Stimulated activated CD8-positive, alpha-beta memory T cell treated with anti-CD3 and anti-CD28 coated beads, Interleukin-4, amount 100 ng/mL, for 24 hours (primary cell): ENCODE data around the gene FBXL14.

ENCODE experiments used
- DNase-seq: peaks from one replicate; pipeline ENCODE4 v3.0.0-alpha.2; 2020; ENCODE audit warnings: low read depth

The FBXL14 gene

DNA sequence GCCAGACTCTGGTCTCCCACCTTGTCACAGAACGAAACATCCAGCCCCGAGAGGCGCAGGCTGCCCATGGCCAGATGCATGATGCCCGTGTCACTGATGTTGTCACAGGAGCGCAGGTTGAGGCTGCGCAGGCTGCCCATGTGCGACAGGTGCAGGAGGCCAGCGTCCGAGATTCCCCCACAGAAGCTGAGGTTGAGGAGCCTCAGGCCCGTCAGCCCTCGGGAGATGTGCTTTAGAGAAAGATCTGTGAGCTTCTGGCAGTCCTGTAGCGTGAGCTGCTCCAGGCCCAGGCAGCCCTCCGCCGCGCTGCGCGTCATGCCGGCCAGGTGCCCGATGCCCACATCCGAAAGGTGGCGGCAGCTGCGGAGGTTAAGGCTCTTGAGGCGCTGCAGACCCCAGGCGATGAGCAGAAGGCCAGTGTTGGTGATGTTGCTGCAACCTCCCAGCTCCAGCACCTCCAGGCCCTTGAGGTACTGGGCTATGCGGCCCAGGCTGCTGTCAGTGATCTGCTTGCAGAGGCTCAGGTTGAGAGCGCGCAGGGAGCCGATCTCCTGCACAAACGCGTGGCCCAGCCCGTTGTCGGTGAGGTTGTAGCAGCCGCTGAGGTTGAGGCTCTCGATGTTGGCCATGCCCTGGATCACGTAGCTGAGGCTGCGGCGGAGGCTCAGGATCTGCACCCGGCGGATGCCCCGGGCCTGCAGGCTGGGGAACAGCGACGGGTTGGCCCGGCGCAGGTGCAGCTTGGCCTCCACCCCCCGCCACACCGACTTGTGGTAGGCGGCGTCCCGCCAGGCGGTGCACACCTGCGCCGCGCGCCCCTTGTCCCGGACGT lies 991 bp downstream of the FBXL14 start:
- DNase-seq, result no peak

DNA sequence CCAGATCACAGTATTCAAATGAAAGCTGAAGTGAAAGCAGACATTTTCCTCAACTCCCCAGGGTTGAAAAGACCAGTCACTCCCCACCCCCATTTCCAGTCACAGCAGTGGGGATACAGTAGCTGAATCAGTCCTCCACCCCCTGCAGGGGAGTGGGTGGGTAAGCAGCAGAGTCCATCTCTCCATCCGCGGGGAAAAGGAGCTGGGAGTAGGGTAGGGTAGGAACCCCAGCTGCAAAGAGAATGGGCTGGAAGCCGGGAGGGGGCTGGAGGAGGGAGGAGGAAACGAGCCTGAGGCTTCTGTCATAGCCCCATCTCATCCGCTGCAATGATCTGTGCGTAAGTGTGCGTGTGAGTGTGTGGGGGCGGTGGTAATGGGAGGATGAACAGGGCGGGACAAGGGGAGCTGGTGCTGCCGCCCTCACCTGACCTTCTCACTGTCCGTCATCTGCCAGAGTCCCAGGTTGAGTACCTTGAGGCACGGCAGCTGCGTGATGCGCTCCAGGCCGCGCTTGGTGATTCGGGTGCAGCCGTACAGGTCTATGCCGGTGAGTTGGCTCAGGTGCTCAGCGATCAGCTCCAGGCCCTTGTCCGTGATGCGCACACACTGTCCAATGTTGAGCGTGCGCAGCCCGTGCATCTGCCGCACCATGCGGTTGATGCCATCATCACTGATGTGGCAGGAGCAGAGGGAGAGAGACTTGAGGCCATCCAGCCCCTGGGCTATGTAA lies 1.8 kb downstream of the FBXL14 start:
- DNase-seq, result peak; percentile 48

DNA sequence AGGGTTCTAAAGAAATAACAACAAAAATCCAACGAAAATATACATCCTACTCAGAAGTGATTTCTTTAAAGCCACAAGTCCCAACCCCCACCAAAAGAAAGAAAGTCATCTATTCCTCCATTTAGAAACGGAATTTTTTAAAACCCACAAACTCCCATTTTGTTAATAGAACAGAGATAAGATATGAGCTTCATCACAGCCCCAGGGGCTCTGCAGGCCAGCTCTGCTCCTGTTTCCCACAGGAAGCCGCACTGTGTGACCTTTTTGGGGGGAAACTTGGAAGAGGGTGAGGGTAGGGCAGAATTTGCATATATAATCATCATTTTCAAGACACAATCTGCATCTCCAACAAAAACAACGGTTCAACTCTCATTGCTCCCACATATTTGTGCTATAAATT lies 2.8 kb downstream of the FBXL14 start:
- DNase-seq, result no peak

DNA sequence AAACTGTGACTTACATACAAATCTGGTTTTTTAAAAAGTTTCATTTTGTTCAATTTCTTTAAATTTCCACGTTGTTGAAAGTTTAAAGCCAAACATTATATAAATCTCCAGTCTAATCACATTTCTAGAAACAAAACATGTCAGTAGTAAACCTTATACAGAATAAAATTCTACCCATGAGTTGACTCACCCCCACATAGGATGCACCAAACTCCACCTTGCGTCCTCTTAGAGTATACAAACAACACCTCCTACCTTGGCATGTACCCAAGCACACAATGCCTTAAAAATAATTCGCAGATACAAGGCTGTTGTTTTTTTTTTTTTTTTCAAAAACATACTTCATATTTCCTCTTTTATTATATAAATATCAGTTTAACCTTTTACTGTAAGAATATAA lies 3.3 kb downstream of the FBXL14 start:
- no peak for DNase-seq

DNA sequence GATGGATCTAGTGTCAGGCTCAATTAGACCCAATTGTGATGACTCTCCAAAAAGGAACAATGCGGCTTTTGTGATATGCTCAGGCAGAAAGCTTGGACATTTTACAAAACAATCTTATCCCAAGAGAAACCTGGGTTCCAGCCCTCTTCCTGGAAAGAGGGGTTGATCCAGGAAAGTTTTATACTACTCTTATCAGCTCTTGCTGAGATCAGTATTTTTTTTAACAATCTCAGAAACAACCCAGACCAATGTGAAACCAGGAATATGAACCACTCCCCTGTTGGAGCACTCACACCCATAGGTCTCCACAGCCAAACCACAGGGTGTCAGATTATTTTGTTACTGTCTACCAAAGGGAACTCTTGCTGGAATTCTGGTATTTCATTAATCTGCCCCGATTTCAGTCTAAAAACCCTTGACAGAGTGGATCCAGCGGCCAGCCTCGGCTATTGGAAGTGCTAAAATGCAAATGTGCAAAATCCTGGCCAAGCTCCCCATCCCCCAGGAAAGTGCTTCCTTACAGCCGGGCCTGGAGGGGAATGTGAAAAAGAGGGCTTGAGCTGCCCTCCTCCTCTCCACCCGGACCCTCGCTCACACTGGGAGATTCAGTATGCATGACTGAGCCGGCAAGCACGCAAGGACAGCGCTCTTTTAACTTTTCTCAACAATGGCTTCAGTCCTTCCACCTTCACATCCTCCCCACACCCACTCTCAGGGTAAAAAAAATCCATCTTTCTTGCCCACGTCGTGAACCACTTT lies 4.0 kb downstream of the FBXL14 start:
- no peak for DNase-seq

DNA sequence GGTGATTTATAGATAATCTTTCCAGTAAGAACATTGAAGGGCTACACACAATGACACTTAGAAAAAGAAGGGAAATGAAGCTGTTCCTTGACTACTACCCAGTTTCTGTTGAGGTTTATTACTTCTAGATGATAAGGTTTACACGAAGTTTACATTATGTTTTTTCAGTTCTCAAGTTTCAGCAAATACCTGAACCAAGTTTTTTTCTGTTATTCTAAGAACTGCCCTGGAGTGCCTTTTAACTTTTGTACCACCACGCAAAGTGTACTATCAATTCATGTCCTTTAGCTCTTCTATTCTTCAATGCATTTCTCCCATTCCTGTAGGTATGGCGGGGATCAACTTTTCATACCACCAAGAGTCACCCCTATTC lies 5.8 kb downstream of the FBXL14 start:
- no peak for DNase-seq

DNA sequence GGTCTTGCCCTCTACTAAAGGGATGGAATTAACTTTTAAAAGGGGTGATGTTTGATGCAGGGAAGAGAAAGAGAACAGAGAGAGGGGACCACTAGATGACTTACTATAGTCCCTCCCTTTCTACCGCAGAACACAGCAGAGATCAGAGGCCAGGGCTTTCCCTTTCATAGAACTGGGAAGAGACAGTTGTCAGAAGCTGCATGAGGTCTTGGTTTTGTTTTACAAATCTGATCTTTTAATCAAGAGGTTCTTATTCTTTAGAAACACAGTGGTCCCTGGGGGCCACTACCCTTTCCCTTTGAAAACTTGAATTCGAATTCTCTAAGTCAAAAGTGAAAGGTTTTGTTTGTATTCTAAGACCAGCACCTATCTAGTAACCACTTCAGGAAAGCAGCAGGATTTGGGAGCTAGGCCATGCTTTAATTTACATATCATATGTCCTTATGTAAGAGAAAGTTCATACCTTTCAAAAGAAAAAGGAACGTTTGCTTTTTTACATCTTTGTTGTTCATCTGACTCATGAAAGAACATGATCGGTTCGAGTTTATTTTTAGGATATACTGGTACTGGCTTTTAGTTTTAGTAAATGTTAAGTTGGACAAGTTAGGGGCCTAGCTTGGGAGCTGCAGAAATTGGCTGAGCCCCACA lies 6.3 kb downstream of the FBXL14 start:
- no peak for DNase-seq

DNA sequence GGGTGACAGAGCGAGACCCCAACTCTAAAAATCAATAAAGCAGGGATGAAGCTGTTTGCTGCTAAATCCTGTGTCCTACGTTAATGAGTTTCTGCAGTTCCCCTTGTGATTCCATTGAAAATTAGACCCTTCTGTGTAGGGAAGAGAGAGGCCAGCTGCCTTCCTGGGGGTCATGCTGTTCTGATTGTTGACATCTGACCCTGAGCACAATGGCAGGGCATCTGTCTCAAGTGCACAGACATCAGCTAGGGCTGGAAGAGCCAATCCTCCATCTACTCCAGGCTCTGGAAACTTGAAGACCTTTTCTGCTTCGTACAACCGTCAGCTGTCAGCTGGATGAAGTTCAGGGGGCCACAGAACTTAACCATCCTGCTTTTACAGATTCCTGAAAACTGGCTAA lies 10.1 kb downstream of the FBXL14 start:
- DNase-seq, result no peak

DNA sequence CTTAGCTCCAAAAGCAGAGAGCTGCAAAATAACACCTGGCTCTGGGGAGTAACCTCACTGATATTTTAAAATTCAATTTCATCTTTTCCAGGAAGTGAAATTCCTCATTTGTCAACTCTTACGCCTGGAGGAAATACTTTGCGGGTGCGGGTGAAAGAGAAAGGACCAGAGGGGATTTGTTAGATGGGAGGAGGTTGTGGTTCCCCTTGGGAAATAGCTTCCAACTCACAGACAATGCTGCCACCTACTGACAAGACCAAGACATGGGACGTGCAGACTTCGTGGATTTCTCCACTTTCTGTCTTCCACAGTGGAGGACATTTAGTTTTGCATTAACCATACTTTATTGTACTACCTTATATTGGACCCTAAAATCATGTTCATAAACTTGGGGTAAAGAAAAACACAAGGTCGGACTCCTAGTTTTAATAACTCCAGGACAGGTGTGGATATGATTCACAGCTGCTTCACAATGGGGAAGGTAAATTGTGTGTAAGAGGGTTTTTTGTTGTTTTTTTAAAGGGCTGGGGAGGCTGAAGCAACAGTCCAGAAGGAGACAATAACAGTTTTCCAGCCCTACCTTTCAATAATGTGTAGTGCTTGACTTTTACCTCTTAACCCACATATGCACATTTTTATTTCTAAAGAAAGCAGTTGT lies 10.8 kb downstream of the FBXL14 start:
- DNase-seq, result peak; percentile 38

DNA sequence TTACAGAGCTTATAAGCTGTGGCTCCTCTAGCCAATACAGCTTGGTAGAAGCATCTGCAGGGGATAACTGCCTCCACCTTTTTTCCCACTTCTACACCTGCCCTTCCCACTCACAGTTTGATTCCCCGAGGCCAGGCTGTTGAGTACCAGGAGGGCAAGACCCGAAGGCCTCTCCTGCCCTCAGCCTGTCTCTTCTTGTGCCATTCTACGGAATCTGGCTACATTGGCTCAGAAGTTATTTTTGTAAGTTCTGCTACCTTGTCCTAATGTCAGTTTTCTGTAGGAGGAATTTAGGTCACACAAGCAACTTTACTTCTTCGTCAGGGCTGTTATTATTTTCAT lies 11.7 kb downstream of the FBXL14 start:
- no peak for DNase-seq

DNA sequence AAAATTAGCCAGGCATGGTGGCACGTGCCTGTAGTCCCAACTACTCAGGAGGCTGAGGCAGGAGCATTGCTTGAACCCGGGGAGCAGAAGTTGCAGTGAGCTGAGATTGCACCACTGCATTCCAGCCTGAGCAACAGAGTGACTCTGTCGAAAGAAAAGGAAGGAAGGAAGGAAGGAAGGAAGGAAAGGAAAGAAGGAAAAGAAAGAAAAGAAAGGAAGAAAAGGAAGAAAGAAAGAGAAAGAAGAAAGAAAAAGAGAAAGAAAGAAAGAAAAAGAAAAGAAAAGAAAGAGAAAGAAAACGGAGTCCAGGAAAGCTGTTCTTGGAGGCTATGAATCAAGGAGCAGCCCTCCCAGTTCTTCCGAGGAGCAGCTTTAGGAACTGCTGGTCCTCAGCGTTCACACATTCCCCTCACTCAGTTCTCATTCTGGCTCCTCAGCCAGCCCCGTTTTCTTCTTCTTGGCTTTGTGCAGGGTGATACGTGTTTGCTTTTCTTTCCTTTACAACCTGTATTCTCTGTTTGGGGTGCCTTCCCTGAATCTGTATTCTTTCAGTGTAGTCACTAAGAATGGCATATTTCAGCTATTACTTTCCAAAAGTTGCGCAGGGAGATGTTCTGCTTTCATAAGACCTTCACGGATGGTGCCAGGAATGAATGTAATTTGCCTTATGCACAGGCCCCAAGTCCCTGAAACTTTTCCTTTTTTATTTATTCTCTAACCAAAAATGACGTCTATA lies 12.2 kb downstream of the FBXL14 start:
- DNase-seq, result no peak

DNA sequence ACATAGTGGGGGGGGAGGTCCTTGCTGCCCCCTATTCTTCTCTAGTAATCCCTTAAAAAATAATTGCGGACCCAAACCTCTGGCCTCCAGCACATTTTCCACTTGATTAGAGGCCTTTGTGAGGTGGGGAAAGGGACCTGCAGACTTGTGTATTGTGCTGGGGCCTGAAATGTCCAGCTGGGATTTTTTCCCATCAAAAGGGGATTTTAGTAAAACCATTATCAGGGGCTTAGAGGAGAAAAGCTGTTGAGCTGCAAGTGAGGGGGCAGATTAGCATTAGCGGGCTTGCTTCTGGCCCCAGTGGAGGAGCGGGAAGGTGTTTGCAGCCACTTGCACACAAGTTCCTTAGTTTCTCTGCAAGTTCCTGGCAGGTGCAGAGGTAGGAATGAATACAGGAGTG lies 13.9 kb downstream of the FBXL14 start:
- DNase-seq, result no peak

DNA sequence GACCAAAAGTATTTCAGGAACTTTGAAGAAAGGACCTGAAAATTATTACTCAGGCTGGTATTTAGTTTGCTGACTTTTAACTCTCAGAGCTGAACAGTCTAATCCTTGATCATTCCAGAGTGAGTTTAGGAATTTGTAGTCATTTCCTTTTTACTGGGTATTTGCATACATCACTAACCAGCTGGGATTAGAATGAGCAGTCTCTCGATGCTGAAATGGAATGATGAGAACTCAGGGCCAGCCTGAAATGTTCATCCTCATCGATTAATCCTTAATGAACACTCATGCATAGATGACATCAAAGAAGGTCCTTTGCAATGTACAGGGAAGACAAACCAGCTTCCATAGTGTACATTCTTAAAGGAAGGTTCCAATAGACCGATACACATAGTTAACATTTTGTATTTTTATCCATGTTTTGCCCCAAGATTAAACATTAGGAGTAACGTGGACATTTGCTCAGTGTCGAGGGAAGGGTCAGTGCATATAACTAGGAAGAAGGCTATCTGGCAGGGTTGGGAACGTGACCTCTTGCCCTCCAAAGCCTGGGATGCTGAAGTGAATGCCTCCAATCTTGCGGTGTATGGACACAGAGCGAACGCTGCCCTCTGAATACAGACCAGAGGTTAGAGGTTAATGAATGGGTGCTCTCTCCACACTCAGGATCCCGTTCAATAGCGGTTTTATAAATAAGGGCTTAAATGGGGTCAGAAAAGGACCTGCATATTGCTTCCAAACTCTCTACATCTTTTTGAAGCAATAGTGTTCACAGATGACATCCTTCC lies 14.5 kb downstream of the FBXL14 start:
- DNase-seq, result no peak

DNA sequence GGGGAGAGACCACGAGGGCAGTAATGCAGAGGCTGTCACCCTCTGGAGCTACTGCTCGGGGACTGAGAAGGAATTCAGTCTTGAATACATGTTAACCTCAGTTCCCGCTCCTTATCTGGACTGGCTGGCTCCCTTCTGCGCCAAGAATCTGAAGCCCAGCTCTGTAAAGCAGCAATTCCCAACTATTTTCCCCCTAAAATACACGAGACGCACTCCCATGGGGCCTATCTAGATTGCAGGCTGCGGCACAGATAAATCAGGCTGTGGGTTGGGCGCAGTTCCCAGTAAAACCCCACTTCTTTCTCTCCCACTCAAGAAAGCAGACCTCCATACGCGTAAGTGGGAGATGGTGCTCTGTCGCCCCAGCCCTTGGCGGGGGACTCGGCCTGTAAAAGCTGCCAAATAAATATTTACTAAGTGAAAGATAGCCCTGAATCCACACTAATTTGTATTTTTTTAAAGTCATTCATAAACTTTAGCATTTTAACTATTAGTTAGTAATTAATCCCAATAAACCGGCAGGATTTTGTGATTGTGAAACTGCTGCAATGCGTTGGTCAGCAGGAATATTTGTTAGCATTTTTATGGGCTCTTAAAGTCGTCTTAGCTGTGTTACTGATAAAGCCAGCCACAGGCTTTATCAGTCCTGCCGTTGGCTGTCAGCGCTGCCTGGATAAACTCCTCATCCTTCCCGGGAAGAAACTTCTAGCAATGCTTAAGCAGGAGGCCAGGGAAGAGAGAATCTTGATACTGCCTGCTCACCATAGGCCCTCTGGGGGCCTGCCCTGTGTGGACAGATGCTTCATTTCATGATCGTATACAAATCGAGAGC lies 17.8 kb downstream of the FBXL14 start:
- DNase-seq, result no peak

DNA sequence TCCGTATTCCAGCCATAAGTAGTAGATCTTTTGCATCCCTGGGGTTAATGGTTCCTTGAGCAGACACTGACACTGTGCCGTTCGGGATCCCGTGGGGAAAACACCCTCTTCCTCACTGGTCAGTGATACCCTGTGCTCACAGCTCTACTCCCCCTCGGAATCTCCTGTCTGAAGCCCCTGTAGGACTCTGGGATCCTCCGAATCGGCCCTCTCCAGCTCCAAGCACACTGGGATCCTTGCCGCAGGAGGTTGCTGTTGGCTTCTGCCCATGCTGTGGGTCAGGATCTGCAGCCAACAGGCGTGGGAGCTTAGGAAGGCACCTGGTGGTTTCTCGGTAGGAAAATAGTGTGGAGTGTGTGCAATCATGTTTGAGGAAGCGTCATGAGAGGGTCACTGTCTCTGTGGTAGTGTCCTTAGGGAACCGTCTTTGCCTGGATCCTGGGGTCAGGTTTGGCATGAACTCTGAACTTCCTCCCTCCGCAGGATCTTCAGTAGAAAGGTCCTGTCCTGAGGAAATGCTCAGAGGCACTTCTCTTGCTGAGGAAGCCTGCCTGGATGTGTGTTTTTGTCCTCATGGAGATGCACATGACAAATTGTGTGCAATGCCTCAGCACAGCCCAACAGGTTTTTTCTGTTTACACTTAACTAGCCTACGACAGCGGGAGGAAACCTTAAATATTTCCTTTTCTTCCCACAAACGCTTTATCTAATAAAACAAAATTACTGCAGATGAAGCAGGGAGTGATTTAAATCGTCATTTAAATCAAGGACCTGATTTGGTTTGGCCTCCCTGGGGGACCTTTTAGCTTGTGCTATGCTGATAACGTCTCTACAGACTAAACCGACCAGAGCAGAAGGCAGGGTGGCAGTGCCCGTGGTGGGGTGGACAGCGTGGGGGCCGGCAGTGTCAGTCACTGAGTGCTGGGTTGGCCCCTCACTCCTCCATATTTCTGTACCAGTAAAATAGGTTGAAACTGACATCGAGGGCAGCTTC lies 18.7 kb downstream of the FBXL14 start:
- DNase-seq, result no peak

DNA sequence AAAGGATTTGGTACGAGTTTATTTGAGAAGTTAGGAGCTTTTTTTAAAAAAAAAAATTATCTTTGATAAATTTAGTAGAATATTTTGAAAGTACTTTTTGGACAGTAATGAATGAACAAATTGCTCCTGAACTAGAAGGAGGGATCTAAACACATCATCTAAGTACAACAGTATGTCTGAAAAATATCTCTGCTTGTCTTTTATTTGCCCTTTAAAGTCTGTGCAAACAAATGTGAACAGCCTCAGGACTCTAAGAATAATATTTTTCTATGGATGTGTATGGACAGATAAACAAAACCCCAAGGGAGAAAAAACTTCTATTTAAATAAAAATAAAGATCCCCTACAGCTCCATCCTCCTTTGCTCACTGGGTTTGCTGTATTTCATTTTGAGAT lies 19.5 kb downstream of the FBXL14 start:
- DNase-seq, result no peak

DNA sequence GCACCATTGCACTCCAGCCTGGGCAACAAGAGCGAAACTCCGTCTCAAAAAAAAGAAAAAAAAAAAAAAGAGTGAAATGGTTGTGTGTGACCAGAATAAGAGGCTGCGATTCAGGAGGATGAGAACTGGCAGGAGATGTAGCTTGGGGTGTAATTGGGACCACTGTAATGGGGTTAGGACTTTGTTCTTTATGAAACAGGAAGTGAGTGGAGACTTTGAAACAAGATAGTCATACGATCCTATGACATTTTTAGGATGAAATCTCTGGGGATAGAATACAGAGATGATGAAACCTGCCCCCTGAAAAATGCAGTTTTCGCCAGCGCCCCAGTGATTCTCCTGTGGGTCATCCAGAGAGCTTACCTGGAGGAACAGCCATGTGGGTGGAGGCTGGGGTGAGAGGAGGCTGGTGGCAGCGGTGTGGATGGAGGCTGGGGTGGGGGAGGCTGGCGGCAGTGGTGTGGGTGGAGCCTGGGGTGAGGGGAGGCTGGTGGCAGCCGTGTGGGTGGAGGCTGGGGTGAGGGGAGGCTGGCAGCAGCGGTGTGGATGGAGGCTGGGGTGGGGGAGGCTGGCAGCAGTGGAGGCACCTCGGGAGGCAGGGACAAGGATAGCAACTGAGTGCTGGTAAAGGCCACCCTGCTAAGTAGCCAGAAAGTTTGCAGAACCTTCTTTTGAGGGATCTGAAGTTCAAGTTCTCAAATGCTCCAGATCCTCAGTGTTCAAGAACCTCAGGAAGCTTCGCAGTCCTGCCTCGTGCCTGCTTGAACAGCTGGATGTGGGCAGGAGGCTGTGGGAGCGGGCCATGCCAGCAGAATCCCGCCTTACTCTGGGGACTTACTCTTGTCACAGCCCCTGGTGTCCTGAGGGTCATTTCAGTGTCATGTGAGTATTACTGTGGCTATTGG lies 20.2 kb downstream of the FBXL14 start:
- DNase-seq, result no peak
